ENCODE data around the gene JPH3.
"Not testable (repeated sequence)": the region's sequence is repeated elsewhere in the genome, so short reads cannot be mapped to it uniquely, and the experiment has no call there.

The JPH3 gene

GRCh38 chr16:87575027-87575804 is 27.1 kb upstream of the JPH3 start:
- no peak for DNase-seq

GRCh38 chr16:87576171-87576570 is 26.1 kb upstream of the JPH3 start:
- DNase-seq, result no peak

- not testable (repeated sequence) for DNase-seq
These were observed 24.0 kb upstream of the JPH3 start for GRCh38 chr16:87578142-87578930.

- DNase-seq, result no peak
These were observed 22.6 kb upstream of the JPH3 start for GRCh38 chr16:87579691-87580090.

GRCh38 chr16:87580855-87581261 is 21.4 kb upstream of the JPH3 start:
- DNase-seq, result no peak

GRCh38 chr16:87581857-87582215 is 20.5 kb upstream of the JPH3 start:
- no peak for DNase-seq

GRCh38 chr16:87582216-87582965 is 19.9 kb upstream of the JPH3 start:
- DNase-seq, result no peak

- DNase-seq, result no peak
These were observed 19.4 kb upstream of the JPH3 start for GRCh38 chr16:87582966-87583325.

GRCh38 chr16:87583453-87584131 is 18.7 kb upstream of the JPH3 start:
- DNase-seq, result no peak

- no peak for DNase-seq
These were observed 18.0 kb upstream of the JPH3 start for GRCh38 chr16:87584271-87584670.

GRCh38 chr16:87584975-87585374 is 17.3 kb upstream of the JPH3 start:
- no peak for DNase-seq

GRCh38 chr16:87585442-87586200 is 16.7 kb upstream of the JPH3 start:
- DNase-seq, result no peak

GRCh38 chr16:87586201-87586782 is 16.0 kb upstream of the JPH3 start:
- no peak for DNase-seq

GRCh38 chr16:87587636-87588035 is 14.7 kb upstream of the JPH3 start:
- DNase-seq, result no peak

GRCh38 chr16:87592018-87592712 is 10.1 kb upstream of the JPH3 start:
- no peak for DNase-seq

- DNase-seq, result no peak
These were observed 8.5 kb upstream of the JPH3 start for GRCh38 chr16:87593710-87594258.

GRCh38 chr16:87595712-87596111 is 6.6 kb upstream of the JPH3 start:
- no peak for DNase-seq

- DNase-seq, result no peak
These were observed 4.9 kb upstream of the JPH3 start for GRCh38 chr16:87597324-87597830.

- DNase-seq, result no peak
These were observed 3.9 kb upstream of the JPH3 start for GRCh38 chr16:87598431-87598830.

- no peak for DNase-seq
These were observed 2.1 kb upstream of the JPH3 start for GRCh38 chr16:87600246-87600645.

Measured in NCI-H2029 treated with DMSO at 0.1 percent for 48 hours (cell line).